Activated gamma-delta T cell treated with anti-CD3 and anti-CD28 coated beads, Interleukin-2, amount 50 U/mL, for 16 hours (primary cell): ENCODE measurements around the gene GPD2.

Experiments used
- DNase-seq: peaks from one replicate; pipeline ENCODE4 v3.0.0-alpha.2; 2020; ENCODE audit warnings: low read depth

The GPD2 gene

DNA sequence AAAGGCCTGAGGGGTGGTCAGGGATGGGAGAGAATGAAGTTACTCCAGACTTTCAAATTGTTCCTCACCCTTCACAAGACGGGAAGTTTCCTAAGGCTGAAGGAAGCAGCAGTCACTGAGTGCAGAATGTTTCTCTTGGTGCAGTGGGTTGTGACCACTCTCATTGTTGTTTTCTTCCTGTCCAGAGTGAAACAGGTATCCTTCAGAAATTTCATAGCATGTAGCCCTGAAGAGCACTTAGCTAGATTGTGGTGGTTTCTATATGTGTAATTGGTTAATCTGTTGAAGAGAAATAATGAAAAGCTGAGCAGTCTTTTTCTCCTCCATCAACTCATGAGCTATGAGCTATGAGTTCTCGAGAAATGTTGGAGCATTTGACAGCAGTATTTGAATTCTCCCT lies 96.8 kb downstream of the GPD2 start:
- no peak for DNase-seq

DNA sequence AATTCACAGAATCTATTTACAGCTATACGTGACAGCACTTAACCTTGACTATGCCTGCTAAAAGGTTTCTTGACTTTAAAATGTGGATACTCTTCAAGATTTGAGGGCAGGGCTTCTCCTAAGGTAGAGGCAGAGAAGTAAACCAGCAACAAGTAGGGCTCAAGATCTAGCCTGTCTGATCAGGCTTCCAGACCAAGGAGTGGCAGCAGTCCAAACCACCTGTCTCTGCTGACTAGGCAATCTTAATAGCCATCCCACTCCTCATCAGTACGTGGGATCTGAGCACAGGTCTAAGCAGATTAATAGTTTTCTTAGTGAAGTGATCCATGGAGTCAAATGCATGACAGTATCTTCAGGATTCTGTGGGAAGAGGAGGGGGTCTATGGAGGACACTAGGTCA lies 100.4 kb downstream of the GPD2 start:
- DNase-seq, result no peak

DNA sequence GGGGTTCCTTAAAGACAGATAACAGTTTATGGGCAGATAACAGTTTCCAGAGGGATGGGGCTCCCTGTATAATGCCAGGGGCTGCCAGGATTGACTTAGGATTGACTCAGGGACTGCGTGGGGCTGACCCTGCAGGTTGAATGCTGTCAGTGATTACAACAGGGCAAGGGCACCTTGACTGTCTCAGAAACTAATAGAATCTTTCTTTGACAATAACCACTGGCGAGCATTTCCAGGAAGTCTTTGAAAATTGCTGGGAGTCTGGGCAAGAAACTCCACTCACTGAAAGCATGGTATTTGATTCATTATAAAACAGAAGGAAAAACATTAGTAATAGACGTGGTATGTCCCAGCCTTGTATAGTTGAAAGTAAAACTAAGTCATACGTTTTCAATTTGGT lies 101.0 kb downstream of the GPD2 start:
- no peak for DNase-seq

DNA sequence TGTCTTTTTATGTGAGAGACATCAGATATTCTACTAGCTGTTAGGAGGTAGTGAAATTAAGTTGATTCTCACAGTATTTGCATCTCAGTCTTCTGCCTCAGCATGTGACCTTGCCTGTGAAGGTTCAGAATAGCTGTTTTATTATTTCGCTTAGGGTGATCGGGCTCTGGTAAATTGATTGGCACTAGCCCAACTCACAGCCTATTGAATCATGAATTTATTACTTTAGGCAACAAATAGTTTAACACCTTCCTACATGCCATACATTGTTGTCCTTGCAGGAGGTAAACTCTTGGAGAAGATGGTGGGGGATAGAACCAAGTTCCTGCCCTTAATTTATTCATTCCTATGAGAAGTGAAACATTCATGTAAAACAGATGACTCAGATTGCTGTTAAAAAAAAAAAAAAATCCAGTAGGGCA lies 101.9 kb downstream of the GPD2 start:
- no peak for DNase-seq

DNA sequence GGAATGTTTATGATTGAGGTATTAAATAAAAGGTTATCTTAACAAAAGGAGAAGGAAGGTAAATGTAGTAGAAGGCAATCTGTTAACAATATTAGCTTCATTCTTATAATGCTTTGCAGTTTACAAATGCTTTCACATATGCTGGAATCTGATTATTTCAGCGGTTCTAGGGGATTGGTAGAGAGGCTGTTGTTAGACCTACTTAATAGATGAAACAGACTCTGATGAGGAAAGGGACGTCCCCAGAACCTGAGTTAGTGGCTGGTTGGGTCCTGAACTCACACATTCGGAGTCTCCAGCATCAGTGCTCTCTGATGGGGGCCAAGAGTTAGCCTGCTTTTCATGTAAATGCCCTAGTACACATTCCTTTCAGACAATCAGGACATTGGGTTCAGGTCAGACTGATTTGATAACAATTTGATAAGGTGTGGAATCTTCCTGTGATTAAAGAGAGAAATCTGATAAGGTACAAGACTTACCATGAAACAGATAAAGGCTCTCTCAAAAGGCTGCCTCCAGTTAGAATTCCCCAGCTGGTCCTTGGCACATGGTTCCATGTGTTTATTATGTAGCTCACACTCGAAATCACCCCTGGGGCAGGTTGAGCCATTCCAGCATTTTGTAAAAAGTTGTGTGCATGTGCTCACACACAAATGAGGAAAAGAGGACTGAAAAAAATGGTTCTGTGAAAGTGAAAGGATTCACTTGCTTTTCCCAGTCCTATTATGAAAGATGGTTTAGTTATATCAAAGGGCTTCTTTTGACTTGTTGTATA lies 103.1 kb downstream of the GPD2 start:
- no peak for DNase-seq

DNA sequence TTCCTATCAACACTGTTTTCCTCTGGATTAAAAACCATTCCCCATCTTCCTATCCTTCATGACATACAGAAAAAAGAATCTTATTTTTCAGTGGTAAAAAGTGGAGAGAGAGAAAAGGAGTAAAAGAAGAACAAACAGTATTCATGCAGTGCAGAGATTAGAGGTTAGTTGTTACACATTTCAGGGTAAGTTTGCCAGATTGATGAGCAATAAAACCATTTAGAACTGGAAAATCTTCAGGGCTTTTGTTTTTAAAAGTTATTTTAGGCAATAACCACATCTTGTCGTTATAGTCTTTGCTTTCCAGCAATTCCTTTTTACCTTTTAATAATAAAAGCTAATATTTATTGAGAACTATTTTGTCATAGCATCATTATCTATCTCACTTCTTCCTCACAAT lies 104.5 kb downstream of the GPD2 start:
- DNase-seq, result no peak

DNA sequence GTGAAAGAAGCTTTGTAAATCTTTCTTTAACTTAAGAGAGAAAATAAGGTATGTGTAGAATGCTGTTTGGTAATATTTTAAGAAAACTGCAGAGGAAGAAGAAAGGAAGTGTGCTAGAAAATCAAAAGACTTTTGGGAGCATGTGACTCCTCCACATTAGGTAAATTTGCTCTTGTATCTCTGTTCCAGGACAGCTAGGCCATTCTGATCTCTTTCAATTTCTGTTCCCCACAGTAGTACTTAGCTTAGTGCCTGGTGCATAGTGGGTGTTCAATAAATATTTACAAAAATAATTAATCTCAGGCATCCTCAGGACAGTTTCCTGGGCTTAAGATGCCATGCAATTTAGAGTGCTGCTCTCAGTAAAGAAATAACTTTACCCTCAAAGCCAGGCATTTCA lies 105.0 kb downstream of the GPD2 start:
- DNase-seq, result no peak

DNA sequence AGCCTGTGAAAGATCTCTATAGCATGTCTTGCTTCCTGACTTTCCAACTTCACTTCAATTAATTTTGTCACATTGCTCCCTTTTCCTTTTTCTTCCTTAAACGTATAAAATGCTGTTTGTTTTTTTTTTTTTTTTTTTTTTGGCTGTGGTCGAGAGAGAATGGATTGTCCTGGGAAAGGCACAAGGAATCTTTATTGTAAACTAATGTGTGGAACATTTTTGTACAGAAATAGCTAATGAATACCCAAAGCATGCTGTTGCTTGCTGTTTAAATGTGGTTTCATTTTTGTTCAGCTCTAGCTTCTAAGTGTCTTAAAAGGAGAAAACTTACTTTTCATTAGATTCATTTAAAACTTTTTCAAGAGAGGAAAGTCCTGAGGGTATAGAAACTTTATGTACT lies 105.5 kb downstream of the GPD2 start:
- DNase-seq, result no peak

DNA sequence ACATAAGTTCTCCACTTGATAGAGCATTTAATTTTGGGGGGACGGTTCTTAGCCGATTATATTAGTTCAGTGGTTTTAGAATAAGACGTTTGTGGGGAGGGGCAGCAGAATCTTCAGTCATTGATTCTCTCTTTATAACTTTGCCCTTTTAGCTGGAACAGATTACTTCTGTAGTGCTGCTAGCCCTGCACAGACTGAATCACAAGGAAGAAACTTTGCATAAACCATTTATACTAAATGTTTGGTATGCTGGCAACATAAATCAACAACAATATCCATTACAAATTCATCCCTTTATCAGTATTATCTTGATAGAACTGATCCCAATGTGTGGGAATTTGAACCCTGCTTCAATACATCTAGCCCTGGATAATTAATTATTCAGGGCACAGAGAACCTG lies 112.2 kb downstream of the GPD2 start:
- DNase-seq, result no peak

DNA sequence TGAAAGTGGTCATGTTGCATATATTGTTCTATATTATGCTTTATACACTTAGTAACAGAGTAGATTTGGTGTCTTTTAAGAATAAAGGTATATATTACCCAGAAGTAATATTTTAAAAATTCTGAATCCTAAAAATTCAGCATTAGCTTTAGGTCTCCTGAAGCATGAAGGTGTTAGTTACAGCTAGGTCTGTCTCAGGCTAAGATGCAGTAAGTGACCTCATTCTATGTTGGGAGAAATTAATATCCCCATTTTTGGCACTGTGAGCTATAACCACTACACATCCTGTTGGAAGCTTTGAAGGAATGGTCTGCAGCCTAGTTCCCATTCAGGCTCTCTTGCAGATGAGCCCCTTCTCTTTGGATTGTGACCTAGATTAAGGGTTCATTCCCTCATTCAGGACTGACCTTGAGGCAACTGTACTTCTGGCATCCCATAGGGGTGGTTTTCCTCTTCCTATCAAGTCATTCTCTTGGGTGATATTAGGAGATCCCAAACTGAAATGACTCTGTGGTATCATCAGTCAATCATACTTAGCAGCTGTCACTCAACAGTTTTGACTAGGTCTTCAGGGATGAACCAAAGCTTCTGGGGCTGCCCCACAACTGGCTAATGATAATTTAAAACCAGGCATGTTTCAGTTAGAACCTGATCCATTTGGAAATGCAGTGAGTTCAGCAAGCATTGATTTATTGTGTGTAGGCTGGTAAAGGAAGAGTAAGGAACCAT lies 117.7 kb downstream of the GPD2 start:
- no peak for DNase-seq

DNA sequence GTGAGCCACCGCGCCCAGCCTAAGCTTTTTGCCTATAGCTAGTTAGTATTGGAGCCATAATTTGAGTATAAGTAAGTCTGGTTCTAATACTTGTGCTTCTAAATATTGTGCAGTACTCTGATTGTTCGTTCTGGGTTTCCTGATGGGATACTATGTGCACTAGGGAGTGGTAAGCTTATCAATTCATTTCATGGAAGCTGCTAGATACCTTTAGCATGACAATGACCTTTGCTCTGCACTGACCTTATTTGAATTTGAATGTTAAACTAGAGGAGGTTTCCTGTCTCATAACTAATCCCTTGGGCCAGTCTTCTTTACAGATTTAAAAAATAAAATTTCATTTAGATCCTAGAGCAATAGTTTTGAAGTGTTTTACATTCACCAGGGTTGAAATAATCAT lies 125.1 kb downstream of the GPD2 start:
- DNase-seq, result no peak

DNA sequence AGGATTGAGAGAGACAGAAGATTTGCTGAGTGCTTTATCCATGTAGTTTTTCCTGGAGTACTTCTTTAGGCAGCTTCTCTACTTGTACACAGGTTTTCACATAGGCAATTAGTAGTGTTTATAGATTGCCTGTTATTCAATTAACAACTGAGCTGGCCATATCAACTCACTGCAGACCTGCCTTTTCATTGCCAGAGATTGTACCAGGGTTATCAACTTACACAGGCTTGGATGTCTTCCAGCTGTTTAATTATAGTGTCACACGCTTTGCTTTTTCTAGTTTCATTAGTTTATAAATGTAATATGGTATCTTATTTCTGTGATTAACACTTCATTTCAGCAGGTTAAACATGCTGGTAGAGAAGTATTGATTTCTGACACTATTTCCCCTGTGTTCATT lies 125.9 kb downstream of the GPD2 start:
- no peak for DNase-seq

DNA sequence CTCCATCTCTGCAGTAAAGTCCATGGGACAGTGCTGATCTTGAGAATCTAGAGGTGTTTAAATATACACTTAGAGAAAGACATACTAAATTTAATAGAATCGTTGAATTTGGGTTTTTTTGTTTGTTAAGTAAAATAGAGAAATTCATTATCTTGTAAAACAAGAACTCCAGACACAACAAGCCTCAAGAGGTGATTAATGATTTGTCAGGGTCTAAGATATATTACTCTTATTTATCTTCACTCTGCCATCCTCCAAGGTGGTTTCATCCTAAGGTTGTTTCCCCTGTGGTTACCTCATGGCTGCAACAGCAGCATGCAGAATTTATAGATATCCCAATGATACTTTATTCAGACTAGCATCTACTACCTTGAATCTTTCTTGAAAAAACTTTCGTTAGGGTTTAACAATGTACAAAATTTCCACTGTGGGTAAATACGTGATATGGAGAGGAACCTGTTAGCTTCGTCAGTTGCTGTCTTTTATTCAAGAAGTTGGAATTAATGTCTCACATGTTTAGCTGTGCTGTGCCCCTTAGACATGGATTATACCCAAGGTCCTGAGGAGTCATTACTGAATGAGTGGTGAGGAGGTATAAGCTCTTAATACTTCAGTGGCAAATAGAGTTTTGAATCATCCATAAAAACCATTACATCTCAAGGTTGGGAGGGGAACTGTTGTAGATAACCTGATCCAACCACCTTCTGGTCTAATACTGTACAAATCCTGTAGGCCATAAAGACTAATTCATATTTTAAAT lies 128.0 kb downstream of the GPD2 start:
- no peak for DNase-seq

DNA sequence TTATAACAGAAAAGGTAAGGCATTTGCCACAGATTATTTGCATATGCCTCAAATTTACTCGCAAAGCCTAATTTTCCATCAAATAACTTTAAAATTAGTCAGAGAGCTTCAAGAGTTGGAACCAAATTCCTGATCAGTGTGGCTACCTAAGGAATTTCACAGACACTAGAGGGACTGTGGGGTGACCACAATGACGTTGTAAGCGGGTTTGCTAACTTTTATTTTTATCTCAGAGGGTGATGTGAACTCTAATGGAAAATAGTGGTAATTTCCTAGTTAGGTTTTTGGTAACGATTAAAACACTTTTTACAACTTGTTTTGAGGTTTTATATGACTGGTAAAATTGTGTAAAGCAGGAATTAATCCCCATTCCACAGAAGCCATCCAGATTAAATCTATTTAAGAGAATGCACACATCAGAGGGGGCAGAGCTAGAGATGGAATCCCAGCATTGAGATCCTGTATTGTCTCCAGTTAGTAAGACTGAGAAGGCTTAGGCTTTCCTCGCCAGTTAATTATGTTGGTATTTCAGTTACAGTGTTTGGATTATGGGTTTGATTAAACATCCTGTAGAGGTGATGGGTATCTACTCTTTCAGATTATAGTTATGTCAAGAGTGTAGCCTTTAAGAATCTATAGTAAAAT lies 129.0 kb downstream of the GPD2 start:
- DNase-seq, result no peak

DNA sequence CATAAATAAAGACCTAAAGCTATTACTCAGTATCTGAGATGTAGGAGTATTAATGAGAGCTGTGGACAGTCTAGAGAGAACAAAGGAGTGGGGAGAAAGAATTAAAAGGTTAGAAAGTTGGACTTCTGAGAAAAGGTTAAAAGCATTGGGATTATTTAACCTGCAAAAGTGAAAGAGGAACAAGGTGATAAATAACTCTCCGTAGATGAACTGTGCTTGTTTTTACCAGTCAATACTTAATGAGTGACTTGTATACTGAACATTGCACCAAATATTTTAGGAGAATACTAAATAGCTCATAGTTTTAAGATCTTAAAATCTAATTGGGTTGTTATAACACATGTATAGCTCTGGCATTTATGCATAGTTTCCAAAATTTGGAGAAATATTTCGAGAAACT lies 137.5 kb downstream of the GPD2 start:
- DNase-seq, result no peak

DNA sequence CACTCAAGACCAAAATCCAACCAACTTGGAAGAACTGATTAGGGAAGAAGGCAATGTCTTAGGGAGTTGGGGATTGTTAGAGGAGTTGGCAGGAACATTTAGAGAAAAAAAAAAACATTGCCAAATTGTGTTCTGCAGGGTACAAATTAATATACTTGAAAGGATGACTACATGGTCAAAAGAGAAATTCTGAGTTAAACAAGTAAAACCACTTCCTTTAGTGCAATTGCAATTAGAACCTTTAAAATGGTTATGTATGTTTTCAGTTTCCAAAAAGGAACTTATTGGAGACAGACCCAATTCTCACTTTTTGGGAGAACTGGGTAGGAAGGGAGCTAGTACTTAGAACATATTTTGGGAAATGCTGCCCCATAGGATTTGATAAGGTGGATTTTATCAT lies 137.9 kb downstream of the GPD2 start:
- DNase-seq, result no peak

DNA sequence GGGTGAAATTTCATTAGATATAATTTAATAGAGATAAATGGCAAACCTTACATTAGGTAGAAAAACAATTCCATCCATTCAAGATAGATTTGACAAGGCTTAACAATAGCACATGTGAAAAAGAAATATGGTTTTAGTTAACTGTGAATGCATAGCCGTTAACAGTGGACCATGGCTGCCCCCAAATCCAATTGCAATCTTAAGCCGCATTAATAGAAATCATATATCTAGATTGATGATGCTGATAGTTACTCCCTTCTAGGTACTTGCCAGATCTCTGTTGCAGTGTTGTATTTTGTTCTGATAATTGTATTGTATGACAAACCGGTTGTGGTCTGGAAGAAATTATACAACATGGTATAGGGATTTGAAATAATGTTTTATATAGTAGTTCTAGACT lies 139.8 kb downstream of the GPD2 start:
- DNase-seq, result no peak

DNA sequence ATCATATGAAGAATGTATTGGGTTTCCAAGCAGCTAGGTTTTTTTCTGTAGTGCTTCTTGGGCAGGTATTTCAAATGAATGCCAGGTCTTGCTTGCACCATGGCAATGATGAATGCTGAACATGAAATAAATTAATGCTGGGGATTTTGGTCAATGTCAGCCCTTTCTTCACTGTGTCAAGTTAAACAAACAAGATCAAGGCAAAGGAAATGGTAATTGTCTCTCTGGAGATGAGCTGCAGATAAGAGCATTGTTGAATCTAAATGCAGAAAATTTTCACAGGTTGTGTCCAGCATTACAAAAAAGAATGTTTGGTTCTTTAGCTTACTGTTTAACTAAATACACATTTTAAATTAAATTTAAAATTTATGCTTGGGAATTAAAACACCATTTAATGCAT lies 144.3 kb downstream of the GPD2 start:
- no peak for DNase-seq

DNA sequence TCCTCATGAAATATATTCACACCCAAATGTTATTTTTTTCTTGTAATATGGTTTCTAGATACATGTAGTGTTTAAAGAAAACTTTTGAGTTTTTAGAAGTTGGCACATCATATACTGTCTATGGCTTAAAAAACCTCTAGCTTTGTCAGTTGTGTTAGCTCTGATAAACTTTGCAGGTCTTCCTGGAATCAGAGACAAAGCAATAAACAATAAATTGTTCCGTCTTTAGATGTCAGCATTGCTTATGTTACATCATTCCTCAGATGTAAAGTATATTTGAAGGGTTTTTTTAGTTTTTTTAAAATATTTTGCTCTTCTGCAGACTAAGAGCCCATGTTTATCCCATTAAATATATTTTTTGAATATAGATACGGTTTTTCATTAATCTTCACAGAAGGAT lies 145.1 kb downstream of the GPD2 start:
- DNase-seq, result no peak

DNA sequence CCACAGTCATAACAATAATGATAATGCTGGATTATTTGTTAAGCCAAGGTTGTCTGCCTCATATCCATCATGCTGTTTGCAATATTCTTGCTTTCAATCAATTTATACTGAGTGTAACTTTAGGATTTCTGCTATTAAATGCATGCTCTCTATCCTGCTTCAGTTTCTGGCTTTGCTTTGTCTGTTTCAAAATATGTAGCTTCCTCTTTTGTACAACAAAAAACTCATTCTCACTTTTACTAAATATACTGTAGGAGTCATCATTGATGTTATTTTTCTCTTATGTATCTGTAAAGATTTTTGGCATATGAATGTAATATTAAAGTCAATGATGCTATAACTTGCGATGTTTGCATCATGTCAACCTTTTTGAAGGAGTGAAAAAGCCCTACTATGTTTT lies 149.3 kb downstream of the GPD2 start:
- DNase-seq, result no peak

DNA sequence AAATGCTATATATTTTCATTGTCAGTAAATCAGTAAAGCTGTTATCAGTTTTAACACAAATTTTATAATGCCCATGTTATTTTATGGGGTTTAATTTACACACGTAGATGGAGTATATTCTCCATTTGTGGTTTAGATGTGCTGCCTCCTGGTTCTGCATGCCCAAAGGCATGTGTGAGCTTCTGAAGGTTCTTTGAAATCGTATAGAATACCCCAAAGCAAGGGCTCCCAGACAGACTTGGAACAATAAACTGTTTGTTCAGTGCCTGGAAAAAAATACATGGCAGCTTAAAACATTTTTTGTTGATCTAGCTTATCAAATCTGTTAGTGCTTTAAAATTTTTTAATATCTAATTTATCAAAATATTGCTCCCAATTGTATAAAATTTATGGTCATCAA lies 150.4 kb downstream of the GPD2 start:
- no peak for DNase-seq

DNA sequence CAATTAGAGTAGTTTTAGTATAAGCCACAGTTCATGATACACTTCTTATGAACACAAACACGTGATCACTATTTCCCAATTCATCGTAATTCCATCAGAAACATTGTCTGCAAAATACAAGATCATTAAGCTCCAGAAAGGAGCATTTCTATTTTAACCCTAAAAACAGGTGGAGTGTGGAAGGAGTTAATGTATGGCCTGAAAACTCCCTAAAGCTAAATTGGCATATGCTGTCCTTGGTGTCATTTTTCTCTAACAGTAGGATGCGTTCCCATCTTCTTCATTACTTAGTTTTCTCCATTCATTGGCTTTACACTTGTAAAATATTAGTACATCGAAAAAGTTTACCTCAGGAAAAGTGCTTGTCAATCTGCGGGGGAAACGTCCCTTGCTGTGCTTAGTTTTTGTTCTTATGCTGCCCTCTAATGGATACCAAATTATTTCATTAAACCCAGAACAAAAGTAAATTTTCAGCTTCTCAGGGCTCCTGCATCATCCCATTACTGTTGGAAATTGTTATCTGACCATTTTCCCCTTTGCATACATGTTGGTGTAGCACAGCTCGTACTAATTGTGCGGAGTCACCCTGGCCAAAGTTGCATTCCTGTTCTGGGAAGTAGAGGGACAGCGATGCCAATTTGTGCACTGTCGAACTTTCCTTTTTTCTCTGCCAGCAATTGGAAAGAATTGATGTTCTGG lies 153.4 kb downstream of the GPD2 start:
- no peak for DNase-seq
